Fibroblast of skin of left biceps (primary cell): Measurements from ENCODE around the gene TBX1.
A peak's percentile ranks its signal among the peaks of the same experiment; 100 is the strongest.

Experiments used
- DNase-seq, 2 experiments: peaks; one replicate each; pipeline ENCODE4 v3.0.0-alpha.2; 2013; ENCODE audit warnings: low read depth in 2 of 2

TBX1 gene

DNA sequence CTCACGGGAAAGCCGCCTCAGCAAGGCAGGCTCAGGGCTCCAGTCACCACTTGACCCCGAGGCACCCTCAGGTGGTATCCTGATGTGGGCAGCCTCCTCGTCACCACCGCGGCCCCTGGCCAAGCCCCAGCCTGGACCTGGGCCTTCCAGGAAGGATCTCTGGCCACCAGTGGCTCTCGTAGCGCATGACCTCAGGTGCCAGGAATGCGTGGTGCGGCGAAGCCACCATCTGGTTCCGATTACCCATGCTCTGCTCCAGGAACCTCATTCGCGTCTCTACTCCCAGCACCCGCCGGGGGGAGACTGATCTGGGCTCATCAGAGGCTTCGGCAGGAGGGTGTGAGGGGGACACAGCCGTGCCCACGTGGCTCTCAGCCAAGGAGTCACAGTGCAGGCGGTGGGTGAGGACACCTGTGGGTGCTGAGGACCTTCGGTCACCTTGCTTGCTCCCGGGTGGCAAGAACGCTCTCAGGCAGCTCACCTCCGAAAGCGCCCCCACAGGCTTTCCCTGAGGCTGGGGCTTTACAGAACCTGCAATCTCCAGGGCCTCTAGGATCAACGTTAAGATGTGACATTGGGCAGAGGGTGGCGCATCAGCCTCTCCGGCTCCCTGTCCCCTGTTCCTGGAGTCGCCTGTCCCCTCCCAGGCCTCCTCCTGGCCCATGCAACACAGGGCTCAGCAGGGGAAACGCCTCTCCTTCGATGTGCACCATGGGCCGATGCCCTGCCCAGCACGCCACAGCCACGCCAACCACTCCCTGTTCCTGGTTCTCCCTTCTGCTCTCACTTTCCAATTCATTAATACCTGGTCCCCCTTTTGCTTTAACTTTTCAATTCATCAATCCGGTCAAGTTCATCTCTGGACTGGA lies 39.0 kb downstream of the TBX1 start:
- peak; percentile 80 to 82 for DNase-seq

GRCh38 chr22:19800306-19800705 lies 39.7 kb downstream of the TBX1 start:
- DNase-seq: no peak

DNA sequence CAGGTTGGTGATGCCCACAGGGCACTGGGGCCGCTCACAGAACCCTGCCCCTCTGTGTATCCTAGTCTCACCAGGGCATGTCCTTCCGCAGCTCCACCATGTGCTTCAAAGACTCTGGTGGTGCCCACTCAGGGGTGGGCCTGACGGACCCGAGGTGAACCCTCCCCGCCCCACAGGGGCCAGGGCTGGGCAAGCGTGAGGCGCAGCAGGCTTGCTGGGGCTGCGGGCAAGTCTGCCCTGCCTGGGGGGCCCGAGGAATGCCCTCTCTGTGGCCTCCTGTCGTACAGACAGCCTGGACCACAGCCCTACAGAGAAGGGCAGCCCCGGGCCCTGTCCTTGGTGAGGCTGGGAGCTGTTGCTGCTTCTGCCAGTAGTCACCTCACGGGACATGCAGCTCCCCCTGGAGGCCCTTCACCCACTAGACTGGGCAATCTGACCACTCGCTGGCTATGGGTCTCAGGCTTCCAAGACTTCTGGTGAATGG lies 40.2 kb downstream of the TBX1 start:
- no peak for DNase-seq

DNA sequence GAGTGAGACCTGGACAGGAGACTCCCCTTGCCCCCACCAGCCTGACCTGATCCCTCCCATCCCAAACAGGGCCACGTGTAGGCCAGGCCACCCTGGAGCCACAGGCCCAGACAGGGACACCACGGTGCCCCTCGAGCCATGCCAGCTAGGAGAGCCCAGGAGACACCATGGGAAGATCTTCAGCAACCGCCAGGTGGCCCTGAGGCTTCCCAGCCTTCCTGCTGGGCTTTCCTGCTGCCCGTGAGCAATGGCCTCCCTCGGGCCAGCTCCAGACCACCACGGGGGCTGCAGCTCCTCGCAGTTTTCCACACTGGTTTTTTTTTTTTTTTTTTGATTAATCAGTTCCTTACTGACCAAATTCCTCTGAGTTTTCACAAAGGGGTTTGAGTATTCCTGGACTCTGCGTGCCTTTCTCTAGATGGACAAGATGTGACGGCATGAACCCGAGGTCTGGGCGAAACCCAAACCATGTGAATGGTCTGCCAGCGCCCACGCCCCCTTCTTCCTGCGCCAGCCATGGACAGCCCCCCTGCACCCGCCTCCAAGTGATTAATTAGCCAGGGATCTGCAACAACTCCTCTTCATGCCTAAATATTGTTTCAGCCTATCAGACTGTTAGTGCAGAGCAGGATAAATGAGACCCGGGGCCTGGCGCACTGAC lies 40.9 kb downstream of the TBX1 start:
- no peak for DNase-seq

- DNase-seq: no peak
Observed at GRCh38 chr22:19802001-19802893, 41.7 kb downstream of the TBX1 start.

DNA sequence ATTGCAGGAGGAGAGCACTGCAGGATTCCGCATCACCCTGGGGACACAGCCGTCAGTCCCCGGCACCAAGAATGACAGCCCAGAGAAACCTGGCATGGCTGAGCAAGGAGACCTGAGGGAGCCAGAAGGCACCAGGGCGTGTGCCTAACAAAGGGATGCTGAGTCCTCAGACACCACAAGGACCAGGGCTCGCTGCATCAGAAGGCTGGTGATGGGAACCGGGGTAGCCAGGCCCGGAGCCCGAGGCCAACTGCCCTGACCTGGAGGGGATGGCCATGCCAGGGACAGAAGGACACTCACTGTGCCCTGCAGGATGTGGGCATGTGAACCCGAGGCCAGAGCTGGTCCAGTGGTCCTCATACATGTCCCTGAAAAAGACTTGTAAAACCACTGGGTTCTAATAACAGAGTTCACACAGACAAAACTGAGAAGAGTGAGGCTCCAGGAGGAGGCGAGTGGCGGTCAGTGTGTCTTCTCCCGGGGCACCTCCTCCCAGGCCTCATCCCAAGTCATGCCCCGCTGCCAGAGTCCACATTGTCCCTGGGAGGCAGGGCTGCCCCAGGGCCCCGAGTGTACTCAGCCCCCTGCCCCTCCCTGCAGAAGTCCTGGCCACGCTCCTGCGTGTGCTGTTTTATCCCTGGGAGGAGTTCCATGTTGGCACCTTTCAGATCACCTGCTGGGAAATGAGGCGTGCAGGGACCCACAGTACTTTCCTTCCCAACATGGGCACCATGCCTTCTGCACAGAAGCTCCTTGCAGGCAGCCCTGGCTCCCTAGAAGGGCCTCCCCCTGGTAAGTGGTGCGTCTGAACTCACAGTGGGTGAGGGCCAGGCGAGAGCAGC lies 42.5 kb downstream of the TBX1 start:
- DNase-seq: no peak

DNA sequence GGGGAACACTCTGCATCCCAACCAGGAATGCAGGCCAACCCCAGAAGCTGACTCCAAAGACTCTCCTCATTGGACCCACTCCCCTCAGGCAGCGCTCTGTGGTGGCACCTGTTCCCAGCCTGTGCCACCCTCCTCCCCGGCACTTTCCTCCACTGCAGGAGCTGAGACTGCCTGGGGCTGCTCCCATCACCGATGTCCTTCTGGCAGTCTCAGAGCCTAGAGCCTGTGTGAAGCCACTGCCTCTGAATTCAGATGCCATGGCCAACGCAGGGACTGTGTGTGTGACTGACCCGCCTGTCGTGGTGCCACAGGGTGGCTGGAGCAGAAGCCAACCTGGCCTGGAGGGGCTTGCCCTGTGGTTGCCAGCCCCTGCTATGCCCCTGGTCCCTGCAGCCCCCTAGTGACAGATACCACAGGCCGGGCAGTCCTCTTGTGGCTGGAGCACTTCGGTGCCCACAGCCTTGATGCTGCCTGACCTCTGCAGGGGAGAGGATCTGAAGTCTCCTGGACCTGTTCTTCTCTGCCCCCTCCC lies 43.2 kb downstream of the TBX1 start:
- no peak for DNase-seq

DNA sequence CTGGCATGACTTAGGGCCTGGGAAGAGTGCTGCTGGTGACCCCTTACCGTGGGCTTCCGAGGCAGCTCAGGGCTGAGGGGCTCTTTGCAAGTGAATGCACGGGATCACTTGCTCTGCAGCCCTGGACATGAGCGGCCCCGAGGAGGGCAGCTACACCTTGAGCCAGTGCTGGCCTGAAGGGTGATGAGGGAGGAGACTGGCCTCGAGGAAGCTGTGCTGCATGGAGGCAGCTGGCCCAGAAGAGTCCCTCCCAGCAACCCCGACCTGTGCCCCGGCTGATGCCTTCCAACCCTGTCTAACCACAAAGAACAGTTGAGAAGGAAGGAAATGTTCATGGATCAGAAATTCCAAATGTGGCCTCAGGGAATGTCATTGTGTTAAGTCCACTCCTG lies 45.2 kb downstream of the TBX1 start:
- no peak for DNase-seq

- DNase-seq: no peak
Observed at GRCh38 chr22:19806213-19807160, 45.9 kb downstream of the TBX1 start.

- no peak for DNase-seq
Observed at GRCh38 chr22:19807161-19807913, 46.8 kb downstream of the TBX1 start.

DNA sequence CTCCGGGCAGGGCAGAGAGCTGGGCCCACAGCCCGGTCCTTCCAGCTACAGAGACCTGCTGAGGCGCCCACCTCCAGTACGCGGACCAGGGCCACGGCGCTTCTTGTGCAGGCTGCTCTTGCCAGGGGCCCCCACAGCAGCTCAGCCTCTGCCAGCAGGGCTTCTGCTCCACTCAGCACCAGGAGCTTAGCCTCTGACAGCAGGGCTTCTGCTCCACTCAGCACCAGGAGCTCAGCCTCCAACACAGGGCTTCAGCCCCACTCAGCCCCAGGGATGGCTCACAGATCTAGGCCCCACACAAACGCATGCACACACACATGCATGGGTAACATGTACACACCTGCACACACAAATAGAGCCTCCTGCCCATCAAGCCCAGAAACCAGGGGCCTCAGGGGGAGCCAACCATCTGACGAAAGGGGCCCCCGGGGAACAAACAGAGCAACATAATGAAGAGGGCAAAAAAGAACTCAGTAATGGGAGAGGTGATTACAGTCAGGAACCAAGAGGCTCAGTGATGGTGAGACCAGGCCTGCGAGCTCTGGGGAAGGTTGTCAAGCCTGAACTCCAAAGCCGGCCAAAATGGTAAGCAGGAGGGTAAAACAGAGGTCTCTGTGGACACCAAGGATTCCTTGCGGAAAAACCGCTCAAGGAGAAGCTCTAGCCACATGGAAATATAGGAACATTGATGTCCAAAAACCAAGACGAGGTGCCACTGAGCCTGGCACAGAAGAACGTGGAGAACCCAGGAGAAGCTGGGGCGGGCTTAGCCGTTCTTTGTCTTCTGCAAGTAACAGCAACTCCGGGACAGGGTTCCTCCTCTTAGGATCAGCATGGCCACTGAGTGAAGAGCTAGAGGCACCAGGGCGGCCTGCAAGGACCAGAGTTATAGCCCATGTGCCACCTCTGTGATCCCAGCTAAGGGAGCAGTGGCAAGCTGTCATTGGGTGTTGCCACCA lies 47.6 kb downstream of the TBX1 start:
- no peak for DNase-seq

DNA sequence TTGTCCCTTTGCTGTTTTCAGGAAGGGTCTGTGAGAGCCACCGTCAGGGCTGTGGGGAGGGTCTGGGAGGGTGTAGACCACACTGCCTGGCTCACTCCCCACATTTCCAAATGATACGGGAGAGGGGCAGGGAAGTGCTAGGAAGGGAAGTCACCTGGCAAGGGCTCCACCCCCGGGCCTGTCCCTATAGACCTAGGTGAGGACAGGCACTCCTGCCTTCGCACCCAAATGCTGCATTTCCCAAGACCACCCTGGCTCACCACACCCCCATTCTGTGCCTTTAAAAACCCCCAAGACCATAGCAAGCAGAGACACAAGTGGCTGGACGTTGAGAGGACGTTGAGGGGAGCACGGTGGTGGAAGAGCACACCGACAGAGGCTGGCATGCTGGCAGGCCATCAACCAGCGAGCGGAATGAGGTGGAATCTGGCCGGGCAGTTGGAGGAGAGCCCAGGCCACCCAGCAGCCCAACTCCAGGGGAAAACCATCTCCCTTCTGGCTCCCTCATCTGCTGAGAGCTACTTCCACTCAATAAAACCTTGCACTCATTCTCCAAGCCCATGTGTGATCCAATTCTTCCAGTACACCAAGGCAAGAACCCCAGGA lies 48.4 kb downstream of the TBX1 start:
- no peak for DNase-seq

DNA sequence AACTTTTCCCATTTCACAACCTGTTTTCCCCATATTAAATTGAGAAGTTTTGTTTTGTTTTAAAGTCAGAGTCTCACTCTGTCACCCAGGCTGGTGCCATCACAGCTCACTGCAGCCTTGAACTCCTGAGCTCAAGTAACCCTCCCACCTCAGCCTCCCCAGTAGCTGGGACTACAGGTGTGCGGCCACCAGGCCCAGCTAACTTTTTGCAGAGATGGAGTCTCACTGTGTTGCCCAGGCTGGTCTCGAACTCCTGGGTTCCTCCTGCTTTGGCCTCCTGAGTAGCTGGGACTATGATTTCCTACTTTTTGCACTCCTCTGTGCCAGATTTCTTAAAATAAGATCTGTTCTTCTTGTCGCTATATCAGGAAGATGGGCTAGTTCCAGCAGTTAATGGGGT lies 49.2 kb downstream of the TBX1 start:
- no peak for DNase-seq

DNA sequence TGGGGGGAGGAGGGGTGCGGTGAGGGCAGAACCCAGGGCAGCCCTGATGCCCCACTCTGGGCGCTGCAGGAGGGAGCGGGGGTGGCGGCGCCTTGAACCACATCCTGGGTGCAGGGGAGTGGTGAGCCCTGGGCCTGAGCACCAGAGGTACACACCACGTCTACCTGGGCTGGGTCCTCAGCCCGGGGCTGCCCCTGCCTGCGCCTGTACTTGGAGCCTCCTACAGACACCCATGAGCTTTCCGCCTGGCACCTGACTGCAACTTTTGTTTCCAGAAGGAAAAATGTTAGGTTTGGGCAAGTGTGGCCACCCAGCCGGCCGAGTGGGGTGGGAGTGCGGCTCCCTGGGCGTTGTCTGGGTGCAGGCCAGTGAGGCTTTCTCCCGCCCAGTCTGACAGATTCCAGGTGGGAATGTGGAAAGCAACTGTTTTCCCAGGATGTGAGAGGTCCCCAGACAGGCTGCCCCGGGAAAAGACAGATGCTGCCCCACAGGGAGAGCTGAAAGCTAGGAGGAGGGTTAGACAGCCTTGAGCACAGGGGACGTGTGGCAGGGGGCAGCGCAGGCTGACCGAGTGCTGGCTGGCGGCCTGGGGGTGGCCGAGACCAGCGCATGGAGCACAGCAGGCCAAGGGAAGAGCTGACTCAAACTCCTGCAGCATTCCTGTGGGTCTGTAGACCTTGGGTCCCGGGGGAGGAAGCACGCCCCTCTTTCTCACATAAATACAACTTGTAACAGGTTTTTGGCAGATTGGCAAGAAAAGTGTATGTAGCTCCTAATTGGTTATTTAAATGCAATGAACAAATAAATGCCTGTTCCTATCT lies 50.0 kb downstream of the TBX1 start:
- peak; percentile 73 to 77 for DNase-seq

DNA sequence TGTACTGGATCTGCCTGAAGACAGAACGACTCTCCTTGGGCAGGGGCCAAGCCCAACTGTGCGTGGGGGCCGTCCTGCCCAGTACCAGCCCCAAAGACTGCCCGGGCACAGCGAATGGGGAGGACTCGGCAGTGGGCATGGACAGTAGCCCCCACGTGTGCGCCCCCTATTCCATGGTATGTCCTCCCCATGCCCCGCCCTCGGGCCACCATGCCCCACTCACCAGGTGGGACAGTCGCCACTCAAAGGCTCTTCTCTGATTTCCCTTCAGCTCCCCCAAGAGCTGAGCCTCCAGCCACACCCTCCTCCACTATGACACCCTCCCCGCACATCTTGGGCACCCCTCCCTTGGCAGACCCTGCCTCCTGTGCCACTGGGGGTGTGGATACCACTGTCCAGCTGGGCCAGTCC lies 50.6 kb downstream of the TBX1 start:
- DNase-seq: no peak
